Skin epidermis (tissue), 12 donors: ENCODE data around the gene TSPAN11.
A peak's percentile ranks its signal among the peaks of the same experiment; 100 is the strongest.

Experiments
- H3K27ac ChIP-seq, 21 experiments: fragments of 200-600 bp; sonication (generic) in 11 of 21; one replicate each; pipeline ENCODE4 v1.5.0; 2020; ENCODE audit warnings: mild to moderate bottlenecking in 3 of 21, inconsistent platforms in 2 of 21, moderate library complexity in 2 of 21
- H3K4me3 ChIP-seq, 7 experiments: fragments of 200-600 bp; sonication (generic) in 2 of 7; one replicate each; pipeline ENCODE4 v1.5.0; 2020; ENCODE audit warnings: inconsistent platforms in 2 of 7, mild to moderate bottlenecking in 2 of 7, moderate library complexity in 1 of 7

TSPAN11 gene

GRCh38 chr12:30975581-30975980 is 49.0 kb downstream of the TSPAN11 start:
- H3K27ac ChIP-seq = no peak overlapping the region
- no peak overlapping the region for H3K4me3 ChIP-seq

- H3K27ac ChIP-seq = no peak overlapping the region
These were observed 49.7 kb downstream of the TSPAN11 start for GRCh38 chr12:30976206-30976605.

GRCh38 chr12:30977124-30977523 is 50.6 kb downstream of the TSPAN11 start:
- no peak overlapping the region for H3K27ac ChIP-seq
- H3K4me3 ChIP-seq = no peak overlapping the region

More at GRCh38 chr12:30976206-30976605, 49.7 kb downstream of the TSPAN11 start:
- H3K4me3 ChIP-seq = no peak overlapping the region

GRCh38 chr12:30977537-30978349 is 51.2 kb downstream of the TSPAN11 start:
- H3K27ac ChIP-seq = no peak overlapping the region
- H3K4me3 ChIP-seq = no peak overlapping the region

- no peak overlapping the region for H3K27ac ChIP-seq
- H3K4me3 ChIP-seq = no peak overlapping the region
These were observed 52.1 kb downstream of the TSPAN11 start for GRCh38 chr12:30978639-30979038.

- peak overlapping the region in 2 of 21 experiments; percentile 3 to 24 for H3K27ac ChIP-seq
- no peak overlapping the region for H3K4me3 ChIP-seq
These were observed 53.1 kb downstream of the TSPAN11 start for GRCh38 chr12:30979371-30980259.

GRCh38 chr12:30980955-30981662 is 54.6 kb downstream of the TSPAN11 start:
- Histone ChIP-seq H3K4me3 (no peak overlapping the region), H3K27ac (no peak overlapping the region)

GRCh38 chr12:30982413-30982812 is 55.9 kb downstream of the TSPAN11 start:
- H3K27ac ChIP-seq = no peak overlapping the region
- H3K4me3 ChIP-seq = no peak overlapping the region

- Histone ChIP-seq H3K27ac (no peak overlapping the region), H3K4me3 (no peak overlapping the region)
These were observed 59.4 kb downstream of the TSPAN11 start for GRCh38 chr12:30985814-30986452.

- no peak overlapping the region for H3K27ac ChIP-seq
- H3K4me3 ChIP-seq = no peak overlapping the region
These were observed 61.5 kb downstream of the TSPAN11 start for GRCh38 chr12:30988086-30988485.

- no peak overlapping the region for H3K27ac ChIP-seq
- no peak overlapping the region for H3K4me3 ChIP-seq
These were observed 62.2 kb downstream of the TSPAN11 start for GRCh38 chr12:30988646-30989286.

- H3K27ac ChIP-seq = no peak overlapping the region
These were observed 63.2 kb downstream of the TSPAN11 start for GRCh38 chr12:30989754-30990153.

GRCh38 chr12:30990316-30990715 is 63.8 kb downstream of the TSPAN11 start:
- H3K4me3 ChIP-seq = no peak overlapping the region

More at GRCh38 chr12:30989754-30990153, 63.2 kb downstream of the TSPAN11 start:
- H3K4me3 ChIP-seq = no peak overlapping the region

GRCh38 chr12:30990776-30991175 is 64.2 kb downstream of the TSPAN11 start:
- Histone ChIP-seq H3K27ac (no peak overlapping the region), H3K4me3 (no peak overlapping the region)

More at GRCh38 chr12:30990316-30990715, 63.8 kb downstream of the TSPAN11 start:
- no peak overlapping the region for H3K27ac ChIP-seq

GRCh38 chr12:30991466-30991865 is 64.9 kb downstream of the TSPAN11 start:
- Histone ChIP-seq H3K27ac (no peak overlapping the region), H3K4me3 (no peak overlapping the region)

- Histone ChIP-seq H3K4me3 (no peak overlapping the region), H3K27ac (no peak overlapping the region)
These were observed 65.8 kb downstream of the TSPAN11 start for GRCh38 chr12:30992381-30992780.

- H3K4me3 ChIP-seq = no peak overlapping the region
- no peak overlapping the region for H3K27ac ChIP-seq
These were observed 67.2 kb downstream of the TSPAN11 start for GRCh38 chr12:30993766-30994165.

- H3K27ac ChIP-seq = no peak overlapping the region
- H3K4me3 ChIP-seq = no peak overlapping the region
These were observed 67.7 kb downstream of the TSPAN11 start for GRCh38 chr12:30994274-30994673.

- no peak overlapping the region for H3K4me3 ChIP-seq
- no peak overlapping the region for H3K27ac ChIP-seq
These were observed 69.7 kb downstream of the TSPAN11 start for GRCh38 chr12:30996255-30996654.
